Astrocyte of the cerebellum (primary cell): ENCODE data around the gene NUP58.
A peak's percentile ranks its signal among the peaks of the same experiment; 100 is the strongest.

Experiments
- DNase-seq: peaks from one replicate; pipeline ENCODE4 v3.0.0-alpha.2; 2011; ENCODE audit warnings: low read depth
- H3K4me3 ChIP-seq: 2 replicates; pipeline ENCODE4 v1.5.1; 2011; ENCODE audit warnings: mild to moderate bottlenecking, low read depth, low read length, moderate library complexity
- CTCF ChIP-seq: IDR thresholded peaks from 2 replicates; pipeline ENCODE4 v1.5.1; 2012; ENCODE audit warnings: low read length, low read depth, moderate library complexity, mild to moderate bottlenecking; ENCODE audit errors: missing control alignments
- in situ Hi-C: cut with HindIII; loops from 2 replicates; pipeline ENCODE4 v1.10.0; 2017; ENCODE audit warnings: low sequenced_read_pairs

Gene NUP58

DNA sequence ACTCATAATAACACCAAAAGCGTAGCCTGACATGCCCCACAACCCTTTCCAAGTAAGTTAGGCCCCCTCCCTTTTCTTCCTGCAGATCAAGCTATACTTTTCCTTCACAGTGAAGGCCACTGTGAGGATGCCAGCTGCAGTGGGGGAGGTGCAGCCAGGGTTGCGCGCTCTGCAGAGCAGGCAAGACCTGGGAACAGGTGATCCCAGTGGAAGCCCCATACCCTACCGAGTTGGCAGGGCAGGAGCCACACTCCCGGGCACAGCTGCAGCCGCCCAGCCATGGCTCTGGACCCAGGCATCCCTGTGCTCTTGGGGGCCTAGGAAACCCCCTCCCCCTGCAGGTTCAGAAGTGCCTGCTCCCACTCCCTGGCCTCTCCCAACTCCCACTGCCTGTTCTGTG lies 32.9 kb upstream of the NUP58 start:
- no peak for DNase-seq
- in situ Hi-C loops, result no loop called here
- TF ChIP-seq CTCF, result no peak
- no peak overlapping the region for H3K4me3 ChIP-seq

GRCh38 chr13:25276748-25277147 lies 24.7 kb upstream of the NUP58 start:
- in situ Hi-C loops, result no loop called here
- no peak for TF ChIP-seq CTCF
- DNase-seq, result no peak
- no peak overlapping the region for H3K4me3 ChIP-seq

DNA sequence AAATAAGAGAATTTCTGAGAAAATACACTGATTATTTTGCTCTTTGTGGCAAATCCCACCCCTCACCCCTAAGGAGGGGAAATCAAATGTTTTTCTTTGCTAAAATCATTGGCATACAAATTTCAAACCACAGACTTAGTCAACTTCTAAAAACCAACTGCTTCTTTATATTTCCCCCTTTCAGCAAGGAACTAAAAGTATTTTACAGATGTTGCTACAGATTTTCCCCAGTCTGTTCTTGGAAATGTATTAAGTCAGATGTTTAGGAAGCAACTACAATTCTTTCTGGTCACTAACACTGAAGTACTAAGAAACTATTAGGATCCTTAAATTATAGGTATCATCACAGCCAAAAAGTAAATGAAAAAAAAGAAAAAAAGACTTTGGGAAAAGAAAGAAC lies 21.0 kb upstream of the NUP58 start:
- in situ Hi-C loops, result no loop called here
- DNase-seq, result no peak
- H3K4me3 ChIP-seq, result no peak overlapping the region
- no peak for TF ChIP-seq CTCF

DNA sequence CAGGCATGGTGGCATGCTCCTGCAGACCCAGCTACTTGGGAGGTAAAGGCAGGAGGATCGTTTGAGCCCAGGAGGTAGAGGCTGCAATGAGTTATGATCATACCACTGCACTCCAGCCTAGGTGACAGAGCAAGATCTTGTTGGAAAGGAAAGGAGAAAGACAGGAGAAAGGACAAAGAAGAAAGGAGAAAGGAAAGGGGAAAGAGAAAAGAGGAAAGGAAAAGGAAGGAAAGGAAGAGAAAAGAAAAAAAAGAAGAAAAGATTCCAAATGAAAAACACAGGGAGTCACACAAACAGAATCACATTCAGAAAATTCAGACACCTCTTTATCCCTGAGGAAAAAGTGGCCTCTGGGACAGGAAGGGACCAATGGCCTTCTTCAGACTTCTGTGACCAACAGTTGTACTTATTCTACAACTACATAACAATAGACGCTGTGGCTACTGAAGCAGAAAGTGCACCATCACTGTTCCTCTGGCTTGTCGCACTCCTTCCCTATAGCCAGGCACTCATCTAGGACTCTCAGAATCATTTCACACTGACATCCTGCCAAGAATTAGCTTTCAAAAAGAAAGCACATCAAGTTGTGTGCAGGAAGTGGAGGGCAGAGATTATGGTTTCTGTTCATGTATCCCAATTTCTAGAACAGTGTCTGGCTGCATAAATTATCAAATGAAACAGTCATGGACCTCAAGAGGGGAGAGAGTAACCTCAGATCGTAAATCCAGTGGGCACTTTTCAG lies 20.1 kb upstream of the NUP58 start:
- TF ChIP-seq CTCF, result no peak
- in situ Hi-C loops, result no loop called here
- H3K4me3 ChIP-seq, result no peak overlapping the region
- DNase-seq, result no peak

DNA sequence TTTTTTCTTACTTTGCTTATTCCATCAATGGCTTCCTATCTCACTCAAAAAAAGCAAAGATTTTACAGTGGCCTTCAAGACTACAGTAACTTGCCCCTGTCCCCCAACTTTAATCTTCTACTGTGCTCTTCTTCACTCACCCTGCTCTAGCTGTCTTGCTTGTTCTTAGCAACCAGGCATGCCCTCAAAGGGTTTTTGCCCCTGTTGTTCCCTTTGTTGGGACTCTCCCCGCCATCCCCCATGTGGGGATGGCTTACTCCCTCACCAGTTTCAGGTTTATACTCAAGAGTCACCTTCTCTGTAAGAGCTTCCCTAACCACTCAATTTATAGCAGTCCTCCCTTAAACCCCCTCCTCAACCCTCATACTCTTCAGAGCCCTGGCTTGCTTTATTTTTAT lies 19.5 kb upstream of the NUP58 start:
- no peak for DNase-seq
- no peak overlapping the region for H3K4me3 ChIP-seq
- TF ChIP-seq CTCF, result no peak
- in situ Hi-C loops, result no loop called here

- in situ Hi-C loops, result no loop called here
- no peak for TF ChIP-seq CTCF
- DNase-seq, result no peak
- H3K4me3 ChIP-seq, result peak overlapping the region; percentile 81
Measured at GRCh38 chr13:25286308-25286968, 15.0 kb upstream of the NUP58 start.
